Measurements from ENCODE around the gene LTB4R.

- TF ChIP-seq CTCF (conservative IDR thresholded peaks at IDR 0.05) (no peak), ZFX (IDR thresholded peaks at IDR 0.05) (no peak)
Measured at GRCh38 chr14:24309538-24310264, 1.6 kb upstream of the LTB4R start, which contains the start of gene LTB4R2.

All from C4-2B (cell line).